Fibroblast of pulmonary artery (primary cell): Measurements from ENCODE around the gene SH3PXD2A.

Experiments
- DNase-seq: peaks from one replicate; pipeline ENCODE4 v3.0.0-alpha.2; 2010; ENCODE audit warnings: low read depth
- H3K4me3 ChIP-seq: replicated peaks from 2 replicates; pipeline ENCODE4 v1.5.1; 2011; ENCODE audit warnings: low read depth, mild to moderate bottlenecking, control low read depth, low read length, moderate library complexity
- TF ChIP-seq, protein P1 (sequence below): IDR thresholded peaks from 2 replicates; pipeline ENCODE4 v1.5.1; 2011; ENCODE audit warnings: mild to moderate bottlenecking, control low read depth, low read length, inconsistent platforms; ENCODE audit errors: missing control alignments

Gene SH3PXD2A

GRCh38 chr10:103560886-103561285 is 294.5 kb downstream of the SH3PXD2A start:
- DNase-seq: no peak
- H3K4me3 ChIP-seq: no peak overlapping the region
- TF ChIP-seq, protein P1, sequence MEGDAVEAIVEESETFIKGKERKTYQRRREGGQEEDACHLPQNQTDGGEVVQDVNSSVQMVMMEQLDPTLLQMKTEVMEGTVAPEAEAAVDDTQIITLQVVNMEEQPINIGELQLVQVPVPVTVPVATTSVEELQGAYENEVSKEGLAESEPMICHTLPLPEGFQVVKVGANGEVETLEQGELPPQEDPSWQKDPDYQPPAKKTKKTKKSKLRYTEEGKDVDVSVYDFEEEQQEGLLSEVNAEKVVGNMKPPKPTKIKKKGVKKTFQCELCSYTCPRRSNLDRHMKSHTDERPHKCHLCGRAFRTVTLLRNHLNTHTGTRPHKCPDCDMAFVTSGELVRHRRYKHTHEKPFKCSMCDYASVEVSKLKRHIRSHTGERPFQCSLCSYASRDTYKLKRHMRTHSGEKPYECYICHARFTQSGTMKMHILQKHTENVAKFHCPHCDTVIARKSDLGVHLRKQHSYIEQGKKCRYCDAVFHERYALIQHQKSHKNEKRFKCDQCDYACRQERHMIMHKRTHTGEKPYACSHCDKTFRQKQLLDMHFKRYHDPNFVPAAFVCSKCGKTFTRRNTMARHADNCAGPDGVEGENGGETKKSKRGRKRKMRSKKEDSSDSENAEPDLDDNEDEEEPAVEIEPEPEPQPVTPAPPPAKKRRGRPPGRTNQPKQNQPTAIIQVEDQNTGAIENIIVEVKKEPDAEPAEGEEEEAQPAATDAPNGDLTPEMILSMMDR: no peak

DNA sequence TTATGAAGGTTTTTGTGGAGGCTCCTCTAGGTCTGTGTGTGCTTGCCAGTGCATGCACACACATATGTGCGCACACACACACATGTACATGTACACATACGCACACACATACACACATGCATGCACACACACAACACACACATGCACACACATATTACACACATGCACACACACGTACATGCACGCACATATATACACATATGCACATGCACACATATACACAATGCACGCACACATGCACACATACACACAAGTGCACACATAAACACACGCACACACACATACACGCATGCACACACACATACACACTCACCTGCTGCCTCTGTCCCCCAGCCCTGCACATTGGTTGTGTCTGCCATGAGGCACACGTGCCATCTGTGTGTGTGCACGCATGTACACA is 295.6 kb downstream of the SH3PXD2A start:
- H3K4me3 ChIP-seq: no peak overlapping the region
- TF ChIP-seq, protein P1: no peak
- DNase-seq: no peak

DNA sequence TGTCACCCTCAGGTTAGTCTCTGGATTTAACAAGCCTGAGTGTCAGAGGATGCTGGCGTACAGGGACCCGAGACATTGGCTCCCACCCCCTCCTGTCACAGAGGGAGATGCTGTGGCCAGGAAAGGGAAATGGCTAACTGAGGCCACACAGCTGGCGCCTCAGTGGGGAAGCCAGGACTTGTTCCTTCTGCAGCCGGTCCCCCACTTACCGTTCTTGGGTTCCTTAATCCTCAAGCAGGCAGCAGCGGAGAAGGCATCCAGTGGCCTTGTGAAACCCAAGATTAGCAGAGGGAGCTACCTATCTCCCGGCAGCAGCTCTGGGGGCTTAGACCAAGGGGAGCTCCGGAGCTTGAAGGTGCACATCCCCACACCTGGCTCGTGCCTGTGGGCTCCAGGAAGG is 296.5 kb downstream of the SH3PXD2A start:
- no peak overlapping the region for H3K4me3 ChIP-seq
- no peak for DNase-seq
- TF ChIP-seq, protein P1: no peak

GRCh38 chr10:103557455-103557854 is 297.9 kb downstream of the SH3PXD2A start:
- TF ChIP-seq, protein P1: no peak
- DNase-seq: no peak
- H3K4me3 ChIP-seq: no peak overlapping the region

DNA sequence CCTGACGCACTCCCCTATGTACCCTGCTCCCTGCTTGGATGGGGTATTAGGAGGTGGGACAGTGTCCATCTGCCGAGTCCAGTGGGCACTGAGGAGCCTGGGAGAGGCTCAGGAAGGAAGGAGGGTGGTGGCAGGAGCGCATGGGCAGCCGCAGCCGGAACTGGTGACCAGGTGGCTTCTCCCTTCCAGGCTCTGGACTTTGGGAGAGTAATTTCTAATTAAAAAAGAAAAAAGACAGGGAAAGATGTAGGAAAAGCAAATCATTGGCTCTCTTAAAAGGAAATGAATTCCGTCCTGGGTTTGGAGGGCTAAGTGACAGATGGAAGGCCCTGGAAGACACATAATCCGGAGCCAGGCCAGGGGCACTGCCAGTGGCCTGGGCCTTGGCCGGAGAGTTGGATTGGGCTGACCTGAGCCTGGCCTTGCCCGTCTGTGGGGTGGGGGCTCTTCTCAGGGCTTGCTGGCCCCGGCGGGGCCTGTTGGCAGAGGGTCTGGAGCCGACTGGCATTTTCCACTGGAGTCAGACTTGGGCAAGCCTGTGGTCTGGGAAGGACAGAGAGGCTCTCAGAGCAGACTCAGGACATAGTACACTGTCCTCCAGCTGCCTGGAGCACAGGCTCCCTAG is 298.9 kb downstream of the SH3PXD2A start:
- TF ChIP-seq, protein P1: no peak
- H3K4me3 ChIP-seq: no peak overlapping the region
- no peak for DNase-seq

DNA sequence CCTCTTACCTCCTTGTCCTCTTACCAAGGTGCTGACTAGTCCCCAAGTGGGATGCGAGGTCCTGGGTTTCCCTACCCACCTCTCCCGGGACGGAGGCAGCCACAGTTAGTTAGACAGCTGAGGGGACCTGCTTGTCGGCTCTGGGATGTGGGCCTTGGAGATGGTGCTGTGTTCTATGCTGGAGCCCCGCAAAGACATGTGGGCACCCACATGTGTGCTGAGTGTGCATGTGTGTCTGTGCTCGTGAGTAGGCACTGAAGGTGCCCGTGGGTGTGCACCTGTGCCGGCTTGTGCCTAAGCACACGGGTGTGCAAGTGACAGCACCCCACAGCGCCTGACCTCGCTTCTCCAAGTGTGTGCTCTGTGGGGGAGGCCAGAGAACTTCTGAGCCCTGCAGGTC is 299.7 kb downstream of the SH3PXD2A start:
- H3K4me3 ChIP-seq: no peak overlapping the region
- TF ChIP-seq, protein P1: no peak
- no peak for DNase-seq

- no peak for DNase-seq
- peak overlapping the region; percentile 24 for H3K4me3 ChIP-seq
- TF ChIP-seq, protein P1: no peak
Observed at GRCh38 chr10:103555325-103555649, 300.1 kb downstream of the SH3PXD2A start.
